LoVo (cell line): ENCODE results near the gene ADAMTS4.
A peak's percentile ranks its signal among the peaks of the same experiment; 100 is the strongest.

ENCODE experiments used
- DNase-seq: peaks from one replicate; pipeline ENCODE4 v3.0.0-alpha.2; 2016; ENCODE audit warnings: low spot score

Gene ADAMTS4

DNA sequence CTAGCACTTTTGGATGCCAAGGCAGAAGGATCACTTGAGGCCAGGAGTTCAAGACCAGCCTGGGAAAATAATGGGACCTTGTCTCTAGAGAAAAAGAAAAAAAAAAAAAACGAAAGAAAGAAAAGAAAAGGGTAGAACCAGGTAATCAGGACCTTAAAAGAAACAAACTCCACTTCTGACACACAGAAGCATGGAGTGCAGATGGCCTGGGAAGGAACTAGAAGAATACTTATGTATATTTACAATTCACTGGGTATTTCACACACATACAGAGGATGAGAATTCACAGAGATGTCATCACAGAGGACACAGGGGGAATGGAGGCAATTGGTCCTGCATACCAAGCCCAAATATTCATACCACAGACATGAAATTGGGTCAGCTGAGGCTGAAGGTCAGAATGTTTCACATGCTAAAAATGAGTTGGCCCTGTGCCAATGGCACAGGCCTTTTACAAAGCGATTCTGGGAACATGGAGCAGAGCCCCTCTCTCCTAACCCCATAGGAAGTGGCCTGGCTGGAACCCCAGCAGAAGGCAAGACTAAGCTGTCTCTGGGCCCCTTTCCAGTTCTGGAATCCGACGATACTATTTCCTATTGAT lies 26.0 kb downstream of the ADAMTS4 start:
- no peak for DNase-seq

DNA sequence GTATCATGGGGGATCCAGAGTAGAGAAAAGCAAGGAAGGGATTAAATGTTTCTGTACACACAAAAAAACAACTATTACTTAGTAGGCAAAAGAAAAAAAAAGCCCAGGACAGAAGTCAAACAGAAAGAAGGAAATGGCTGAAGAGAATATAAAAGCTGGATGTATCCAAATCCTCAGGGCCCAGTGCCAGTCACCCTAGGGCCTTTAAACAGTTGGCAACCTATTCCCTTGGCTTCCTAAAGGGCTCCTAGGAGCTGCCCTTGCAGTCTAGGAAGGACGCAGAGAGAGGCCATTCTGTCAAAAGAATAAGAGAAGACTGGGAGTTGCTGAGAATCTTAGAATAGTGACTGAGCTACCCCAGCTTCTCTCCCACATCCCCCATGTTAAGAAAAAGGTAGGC lies 26.5 kb downstream of the ADAMTS4 start:
- DNase-seq, result no peak

DNA sequence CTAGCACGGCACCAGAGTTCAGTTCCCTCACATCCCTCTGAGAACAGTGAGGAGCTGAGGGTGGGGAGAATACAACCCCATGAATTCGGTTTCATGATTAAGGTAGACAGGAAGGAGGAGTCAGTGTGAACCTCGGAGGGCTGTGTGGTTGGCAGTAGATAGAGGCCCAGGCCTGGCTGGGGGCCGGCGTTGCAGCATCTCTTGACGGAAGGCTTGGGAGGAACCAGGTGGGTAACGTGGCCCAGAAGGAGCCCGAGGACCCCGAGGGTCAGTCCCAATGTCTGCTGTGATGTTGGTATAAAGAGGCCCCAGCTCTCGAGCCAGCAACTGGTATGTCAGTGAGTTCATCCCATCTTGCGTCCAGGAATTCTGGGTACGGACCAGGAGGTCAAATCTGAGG lies 27.2 kb downstream of the ADAMTS4 start:
- no peak for DNase-seq

DNA sequence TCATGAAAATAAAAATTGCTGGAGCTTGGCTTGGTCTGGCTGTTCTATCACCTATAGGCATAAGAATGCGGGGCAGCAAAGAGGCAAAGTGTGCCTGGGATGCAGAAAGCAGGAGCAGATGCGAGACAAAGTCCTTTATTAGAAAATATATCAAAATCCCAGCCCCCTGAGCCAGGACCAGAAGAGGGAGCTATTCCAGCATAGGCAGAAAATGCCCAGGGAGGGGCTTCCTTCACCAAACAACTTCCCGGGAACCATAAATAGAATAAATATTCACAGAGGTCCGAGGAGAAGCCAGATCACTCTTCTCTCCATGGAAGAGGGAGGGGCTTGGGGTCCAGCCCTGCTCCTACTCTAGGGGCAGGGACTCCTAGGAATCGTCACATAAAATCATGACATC lies 27.7 kb downstream of the ADAMTS4 start:
- no peak for DNase-seq

DNA sequence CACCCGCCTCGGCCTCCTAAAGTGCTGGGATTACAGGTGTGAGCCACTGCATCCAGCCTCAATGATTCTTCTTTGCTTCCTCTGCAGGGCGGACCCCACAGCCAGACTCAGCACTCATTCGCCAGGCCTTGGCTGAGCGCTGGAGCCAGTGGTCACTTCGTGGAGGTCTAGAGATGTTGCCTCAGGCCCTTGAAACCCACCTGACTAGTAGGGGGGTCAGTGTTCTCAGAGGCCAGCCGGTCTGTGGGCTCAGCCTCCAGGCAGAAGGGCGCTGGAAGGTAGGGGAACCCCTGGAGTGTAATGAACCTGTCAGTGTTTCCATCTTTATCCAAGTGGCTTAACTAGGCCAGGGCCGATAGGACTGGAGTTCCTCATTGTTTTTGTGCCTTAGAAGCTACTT lies 29.9 kb downstream of the ADAMTS4 start:
- no peak for DNase-seq

DNA sequence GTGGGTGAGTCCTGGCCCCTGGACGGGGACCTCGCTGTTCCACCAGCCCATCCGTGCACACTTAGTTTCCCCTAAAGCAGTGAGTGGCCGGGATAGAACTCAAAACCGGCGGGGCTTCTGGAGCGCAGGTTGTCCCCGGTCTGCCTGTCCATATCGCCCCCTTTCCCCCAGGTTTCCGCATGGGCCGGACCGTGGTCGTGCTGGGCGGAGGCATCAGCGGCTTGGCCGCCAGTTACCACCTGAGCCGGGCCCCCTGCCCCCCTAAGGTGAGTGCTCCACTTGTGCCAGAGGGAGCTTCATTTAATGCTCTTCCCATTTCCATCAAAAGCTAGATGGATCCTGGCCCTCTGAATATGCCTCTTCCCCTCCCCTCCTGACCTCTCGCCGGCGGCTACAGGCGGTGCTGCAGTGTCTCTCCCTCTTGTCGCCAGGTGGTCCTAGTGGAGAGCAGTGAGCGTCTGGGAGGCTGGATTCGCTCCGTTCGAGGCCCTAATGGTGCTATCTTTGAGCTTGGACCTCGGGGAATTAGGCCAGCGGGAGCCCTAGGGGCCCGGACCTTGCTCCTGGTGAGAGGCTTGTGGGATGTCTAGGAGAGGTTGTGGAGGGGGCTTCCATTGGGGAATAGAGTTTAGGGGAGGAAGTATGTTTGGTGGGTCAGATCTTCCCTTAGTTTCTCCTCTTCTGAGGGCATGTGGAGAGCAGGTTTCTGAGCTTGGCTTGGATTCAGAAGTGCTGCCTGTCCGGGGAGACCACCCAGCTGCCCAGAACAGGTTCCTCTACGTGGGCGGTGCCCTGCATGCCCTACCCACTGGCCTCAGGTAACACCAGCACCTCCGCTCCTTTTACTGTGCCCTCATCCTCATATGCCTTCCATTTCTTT lies 31.9 kb downstream of the ADAMTS4 start:
- DNase-seq, result peak; percentile 17

DNA sequence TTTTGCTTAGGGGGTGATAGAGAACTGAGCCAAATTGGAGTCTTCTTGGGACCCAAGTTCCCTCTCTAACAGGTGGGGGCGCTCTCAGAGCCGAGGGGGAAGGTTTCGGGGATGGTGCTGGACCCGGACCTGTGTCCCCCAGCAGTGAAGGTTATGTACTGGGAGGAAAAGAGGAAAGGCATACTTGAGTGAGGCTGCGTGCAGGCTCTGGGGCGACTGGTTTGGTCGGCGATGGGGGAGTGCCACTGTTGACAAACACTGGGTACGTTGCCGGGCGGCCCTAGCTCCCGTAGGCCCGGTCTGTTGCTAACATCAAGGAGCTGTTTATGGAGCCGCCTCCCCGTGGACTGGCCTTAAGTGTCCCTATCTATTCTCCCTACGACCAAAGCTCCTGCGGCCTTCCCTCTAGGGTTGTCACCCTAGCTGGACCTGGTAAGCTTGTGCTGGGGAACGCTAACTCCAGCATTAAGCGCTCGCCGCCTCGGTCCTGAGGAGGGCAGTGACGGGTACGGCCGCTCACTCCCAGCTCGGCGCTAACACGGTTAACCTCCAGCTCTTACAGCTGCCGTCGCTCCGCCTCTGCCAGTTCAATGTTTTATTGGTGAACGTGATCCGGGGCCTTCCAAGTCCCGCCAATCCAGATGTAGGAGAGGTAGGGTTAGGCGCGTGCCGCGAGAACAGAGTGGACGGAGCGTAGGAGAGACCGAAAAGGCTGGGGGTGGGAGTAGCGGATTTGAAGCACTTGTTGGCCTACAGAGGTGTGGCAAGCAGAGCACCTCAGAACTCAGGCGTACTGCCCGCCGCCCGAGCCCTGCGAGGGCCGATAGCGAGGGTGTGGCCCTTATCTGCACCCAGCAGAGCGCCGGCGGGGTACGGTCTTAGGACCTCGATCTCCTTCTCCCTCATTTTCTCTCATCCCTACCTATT lies 32.8 kb downstream of the ADAMTS4 start, which contains the start of gene PPOX:
Gene PPOX, plus strand, starts transcription at position 685 of the 927 bp plus-strand sequence. CDS start 422 bp downstream, outside the sequence.
- DNase-seq, result peak; percentile 96

DNA sequence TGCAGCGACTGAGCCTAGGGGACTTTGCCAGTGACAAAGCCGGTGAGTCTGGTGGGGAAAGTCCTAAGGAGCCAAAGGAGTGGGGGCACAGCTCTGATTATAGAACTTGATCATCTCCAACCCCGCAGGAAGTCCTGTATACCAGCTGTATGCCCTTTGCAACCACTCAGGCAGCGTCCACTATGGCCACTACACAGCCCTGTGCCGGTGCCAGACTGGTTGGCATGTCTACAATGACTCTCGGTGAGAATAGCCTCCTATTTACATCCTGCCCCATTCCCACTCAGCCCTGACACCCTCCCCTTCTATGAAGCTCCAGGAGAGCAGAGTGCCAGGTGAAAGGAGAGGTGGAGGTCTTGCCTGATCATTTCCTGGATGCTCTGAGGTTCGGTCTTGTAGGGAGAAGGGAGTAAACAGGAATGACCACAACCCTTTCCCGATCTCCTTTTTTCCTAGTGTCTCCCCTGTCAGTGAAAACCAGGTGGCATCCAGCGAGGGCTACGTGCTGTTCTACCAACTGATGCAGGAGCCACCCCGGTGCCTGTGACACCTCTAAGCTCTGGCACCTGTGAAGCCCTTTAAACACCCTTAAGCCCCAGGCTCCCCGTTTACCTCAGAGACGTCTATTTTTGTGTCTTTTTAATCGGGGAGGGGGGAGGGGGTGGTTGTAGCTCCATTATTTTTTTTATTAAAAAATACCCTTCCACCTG lies 33.8 kb downstream of the ADAMTS4 start:
- no peak for DNase-seq

DNA sequence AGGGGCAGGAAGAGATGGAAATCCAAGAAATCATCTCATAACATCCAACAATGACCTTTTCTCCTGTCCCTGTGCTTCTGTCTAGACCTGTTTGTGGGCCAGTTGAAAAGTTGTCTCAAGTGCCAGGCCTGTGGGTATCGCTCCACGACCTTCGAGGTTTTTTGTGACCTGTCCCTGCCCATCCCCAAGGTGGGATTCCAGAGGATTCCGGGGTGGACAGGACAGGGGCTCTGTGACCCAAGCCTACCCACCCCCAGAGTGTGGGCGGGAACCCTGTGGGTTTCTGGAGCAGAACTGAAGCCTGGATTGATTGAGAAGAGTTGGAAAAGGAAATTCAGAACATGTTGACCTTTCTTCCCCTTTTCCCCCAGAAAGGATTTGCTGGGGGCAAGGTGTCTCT lies 35.1 kb downstream of the ADAMTS4 start:
- DNase-seq, result no peak

DNA sequence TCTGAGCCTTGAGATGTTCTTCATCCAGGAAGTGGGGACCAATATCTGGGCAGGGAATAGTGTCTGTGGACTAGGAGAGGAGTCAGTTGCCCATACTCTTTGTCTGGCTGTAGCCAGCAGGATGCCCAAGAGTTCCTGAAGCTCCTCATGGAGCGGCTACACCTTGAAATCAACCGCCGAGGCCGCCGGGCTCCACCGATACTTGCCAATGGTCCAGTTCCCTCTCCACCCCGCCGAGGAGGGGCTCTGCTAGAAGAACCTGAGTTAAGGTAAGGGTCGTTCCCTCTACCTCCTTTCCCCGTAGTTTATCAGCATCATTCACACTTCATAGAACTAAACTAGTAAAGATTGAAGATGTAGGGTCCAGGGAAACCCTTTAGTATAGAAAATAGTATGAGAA lies 36.0 kb downstream of the ADAMTS4 start:
- DNase-seq, result no peak

DNA sequence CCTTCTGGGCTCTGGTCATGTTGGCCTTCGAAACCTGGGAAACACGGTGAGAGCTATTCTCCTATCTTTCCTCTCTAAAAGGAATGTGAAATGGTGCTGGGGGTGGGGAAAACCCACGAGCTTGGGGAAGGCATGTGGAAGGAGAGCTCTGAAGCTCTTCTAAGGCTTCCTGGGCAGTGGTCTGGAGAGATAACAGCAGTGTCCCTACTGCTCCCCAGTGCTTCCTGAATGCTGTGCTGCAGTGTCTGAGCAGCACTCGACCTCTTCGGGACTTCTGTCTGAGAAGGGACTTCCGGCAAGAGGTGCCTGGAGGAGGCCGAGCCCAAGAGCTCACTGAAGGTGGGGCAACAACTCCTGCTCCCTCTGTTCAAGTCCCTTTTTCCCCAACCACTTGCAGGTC lies 36.8 kb downstream of the ADAMTS4 start:
- DNase-seq, result no peak

DNA sequence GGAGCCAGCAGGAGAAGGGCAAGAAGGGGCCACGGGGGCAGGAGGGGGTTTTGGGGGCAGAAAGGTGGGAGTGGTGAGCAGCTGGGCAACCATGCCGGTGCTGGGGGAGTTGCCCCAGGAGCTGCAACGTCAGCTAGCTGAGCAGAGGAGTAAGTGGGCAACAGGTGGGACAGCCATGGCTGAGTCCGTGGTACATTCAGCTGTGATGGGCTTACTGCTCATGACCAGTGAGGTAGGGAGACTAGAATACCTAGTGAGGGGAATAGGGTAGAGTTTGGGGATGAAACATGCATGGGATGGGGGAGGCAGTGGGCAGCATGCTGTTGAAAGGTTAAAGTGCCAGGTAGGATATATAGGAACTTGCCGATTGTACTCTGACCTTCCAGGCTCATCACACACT lies 37.2 kb downstream of the ADAMTS4 start:
- DNase-seq, result no peak

DNA sequence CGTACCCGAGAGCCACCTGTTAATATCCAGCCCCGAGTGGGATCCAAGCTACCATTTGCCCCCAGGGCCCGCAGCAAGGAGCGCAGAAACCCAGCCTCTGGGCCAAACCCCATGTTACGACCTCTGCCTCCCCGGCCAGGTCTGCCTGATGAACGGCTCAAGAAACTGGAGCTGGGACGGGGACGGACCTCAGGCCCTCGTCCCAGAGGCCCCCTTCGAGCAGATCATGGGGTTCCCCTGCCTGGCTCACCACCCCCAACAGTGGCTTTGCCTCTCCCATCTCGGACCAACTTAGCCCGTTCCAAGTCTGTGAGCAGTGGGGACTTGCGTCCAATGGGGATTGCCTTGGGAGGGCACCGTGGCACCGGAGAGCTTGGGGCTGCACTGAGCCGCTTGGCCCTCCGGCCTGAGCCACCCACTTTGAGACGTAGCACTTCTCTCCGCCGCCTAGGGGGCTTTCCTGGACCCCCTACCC lies 38.1 kb downstream of the ADAMTS4 start:
- no peak for DNase-seq

DNA sequence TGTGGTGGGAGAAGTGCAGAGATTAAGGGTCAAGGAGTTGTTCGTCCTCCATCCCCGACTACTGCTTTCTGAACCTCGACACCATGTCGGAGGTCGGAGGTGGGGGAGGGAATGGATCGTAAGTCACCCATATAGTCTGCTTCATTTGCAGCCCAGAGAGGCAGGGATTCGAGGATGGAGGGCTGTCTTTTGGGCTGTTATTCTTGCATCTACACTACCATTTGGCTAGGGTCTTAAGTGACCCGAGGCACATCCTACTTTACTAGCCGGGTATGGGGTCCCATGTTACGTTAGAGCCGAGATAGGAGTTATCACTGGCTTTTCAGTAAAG lies 39.0 kb downstream of the ADAMTS4 start:
- DNase-seq, result no peak

DNA sequence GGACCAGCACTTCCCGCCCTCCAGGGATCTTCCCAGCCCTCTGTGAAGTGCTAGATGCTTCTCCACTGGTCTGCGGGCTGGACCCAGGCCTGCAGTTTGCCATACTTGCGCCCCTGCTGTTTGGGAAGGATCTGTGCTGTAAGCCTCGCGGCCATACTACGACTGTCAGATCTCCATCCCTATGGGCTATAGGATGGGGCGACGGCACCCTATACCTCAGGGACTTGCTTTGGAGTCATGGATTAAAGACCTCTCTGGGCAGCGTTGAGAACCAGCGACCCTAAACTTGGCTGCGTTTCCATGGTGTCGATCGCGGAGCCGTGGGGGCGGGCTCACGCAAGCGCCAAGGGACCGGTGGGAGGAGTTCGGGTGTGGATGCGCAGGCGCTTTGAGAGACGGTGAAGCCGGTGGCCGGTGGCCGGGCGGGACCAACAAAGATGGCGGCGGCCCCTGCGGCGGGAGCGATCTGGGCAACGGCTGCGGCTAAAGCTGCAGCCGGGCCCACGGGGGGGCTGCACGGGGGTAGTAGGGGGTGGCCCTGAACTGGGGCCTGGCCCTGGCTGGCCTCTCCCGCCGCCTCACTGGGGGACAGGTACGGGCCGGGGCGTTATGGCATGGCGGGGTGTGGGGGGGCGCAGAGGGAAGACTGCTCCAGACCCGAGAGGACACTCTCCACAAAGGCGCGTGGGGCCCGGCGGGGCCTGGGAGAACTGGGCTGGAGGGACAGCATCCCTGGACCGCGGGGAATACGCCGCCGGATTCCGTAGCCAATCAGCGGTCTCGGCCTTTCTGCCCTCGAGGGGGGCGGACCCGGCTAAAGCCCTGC lies 39.6 kb downstream of the ADAMTS4 start, which contains the start of gene USP21:
Gene USP21, plus strand, starts transcription at position 414 of the 826 bp plus-strand sequence. CDS start 1,141 bp downstream, outside the sequence.
- DNase-seq, result peak; percentile 91

DNA sequence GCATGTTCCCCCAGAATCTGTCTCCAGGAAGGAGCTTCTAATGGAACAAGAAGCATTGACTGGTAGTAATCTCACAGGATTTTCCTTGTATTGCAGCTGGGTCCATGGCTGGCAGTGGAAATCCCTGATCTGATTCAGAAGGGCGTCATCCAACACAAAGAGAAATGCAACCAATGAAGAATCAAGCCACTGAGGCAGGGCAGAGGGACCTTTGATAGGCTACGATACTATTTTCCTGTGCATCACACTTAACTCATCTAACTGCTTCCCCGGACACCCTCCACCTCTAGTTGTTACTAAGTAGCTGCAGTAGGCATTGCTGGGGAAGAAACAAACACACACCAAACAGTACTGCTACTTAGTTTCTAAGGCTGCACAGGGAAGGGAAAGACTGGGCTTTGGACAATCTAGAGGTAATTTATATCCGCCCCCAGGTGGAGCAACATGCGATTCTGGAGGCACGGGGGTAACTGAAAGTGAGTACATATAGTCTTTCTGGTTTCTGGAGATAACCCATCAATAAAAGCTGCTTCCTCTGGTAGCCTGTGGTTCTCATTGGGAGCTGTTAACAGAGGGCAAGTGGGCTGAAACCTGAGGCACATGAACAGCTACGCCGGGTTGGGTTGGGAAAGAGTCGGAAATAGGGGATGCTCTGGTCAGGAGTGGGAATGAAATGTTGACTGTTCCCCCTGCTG lies 40.4 kb downstream of the ADAMTS4 start:
- DNase-seq, result no peak

DNA sequence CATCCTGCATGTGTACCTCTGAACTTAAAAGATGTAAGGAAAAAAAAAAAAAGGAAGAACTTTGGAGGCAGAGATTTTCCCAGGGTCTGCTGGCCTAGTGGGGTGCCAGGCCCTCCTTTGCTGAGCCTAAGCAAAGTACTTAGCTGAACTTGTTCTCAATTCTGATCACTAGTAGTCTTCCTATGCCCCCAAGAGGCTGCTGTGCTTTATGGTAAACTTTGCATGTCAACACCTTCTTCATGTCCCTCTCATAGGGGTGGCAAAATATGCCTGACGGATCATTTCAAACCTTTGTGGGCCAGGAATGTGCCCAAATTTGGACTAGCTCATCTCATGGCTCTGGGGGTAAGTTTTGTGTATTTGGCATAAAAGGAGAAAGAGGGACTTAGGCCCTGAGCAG lies 41.0 kb downstream of the ADAMTS4 start:
- no peak for DNase-seq

DNA sequence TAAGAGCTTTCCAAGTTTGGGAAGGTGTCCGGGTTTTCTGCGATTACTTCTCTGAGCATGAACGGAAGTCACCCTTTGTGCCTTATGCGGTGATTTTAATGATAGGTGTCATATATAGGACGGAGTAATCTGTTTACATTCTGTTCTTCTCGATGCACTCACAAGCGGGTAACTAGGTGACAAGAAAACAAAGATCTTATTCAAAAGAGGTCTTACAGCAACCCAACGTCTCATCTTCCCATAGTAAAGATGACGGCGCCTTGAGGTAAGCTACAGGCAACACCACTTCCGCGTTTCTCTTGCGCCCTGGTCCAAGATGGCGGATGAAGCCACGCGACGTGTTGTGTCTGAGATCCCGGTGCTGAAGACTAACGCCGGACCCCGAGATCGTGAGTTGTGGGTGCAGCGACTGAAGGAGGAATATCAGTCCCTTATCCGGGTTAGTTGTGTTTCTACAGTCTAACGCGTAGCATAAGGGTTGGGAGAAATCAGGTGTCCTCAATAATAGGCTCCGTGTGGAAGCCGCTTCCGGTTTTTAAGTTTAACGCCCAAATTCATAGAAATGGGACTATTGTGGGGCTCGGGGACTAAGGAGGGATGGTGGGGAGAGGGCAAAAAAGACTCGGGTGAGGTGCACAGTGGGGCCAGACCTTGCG lies 45.0 kb downstream of the ADAMTS4 start, which contains the start of gene UFC1:
Gene UFC1, plus strand, starts transcription at position 297 of the 656 bp plus-strand sequence. Its CDS starts 20 bp downstream, at position 317.
- peak; percentile 90 for DNase-seq

DNA sequence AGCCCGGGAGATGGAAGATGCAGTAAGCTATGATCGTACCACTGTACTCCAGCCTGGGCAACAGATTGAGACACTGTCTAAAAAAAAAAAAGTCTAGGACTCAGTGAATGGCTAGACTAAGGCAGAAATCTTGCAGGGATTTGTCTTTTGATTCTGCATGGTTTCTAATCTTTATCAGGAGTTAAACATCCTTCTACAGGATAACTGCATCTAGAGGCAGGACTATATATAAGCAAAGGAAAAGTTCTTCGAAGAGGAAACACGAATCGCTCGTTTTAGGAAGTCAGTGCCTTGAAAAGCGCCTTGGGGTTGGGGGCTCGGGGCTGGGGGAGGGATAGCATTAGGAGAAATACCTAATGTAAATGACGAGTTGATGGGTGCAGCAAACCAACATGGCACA lies 45.7 kb downstream of the ADAMTS4 start:
- no peak for DNase-seq
